HepG2 (cell line): Measurements from ENCODE around the gene SPSB2. TPM values are rescaled to one million over a fixed set of nuclear protein-coding genes. Genes with fewer than 3 reads are reported as not detected.

Source experiments
- AGO2 ChIP-seq: fragments of 200-400 bp; formaldehyde crosslinking; optimal IDR thresholded peaks from 2 replicates; pipeline ENCODE3; 2017; ENCODE audit warnings: mild to moderate bottlenecking, low read depth, low read length, moderate library complexity
- ARNT2 ChIP-seq: sonication (generic); formaldehyde crosslinking; IDR thresholded peaks from 2 replicates; pipeline ENCODE4 v1.8.0; 2022; ENCODE audit warnings: mild to moderate bottlenecking, low read depth, missing genetic modification reagents, moderate library complexity
- BRCA1 ChIP-seq: sonication (generic); formaldehyde crosslinking; IDR thresholded peaks from 2 replicates; pipeline ENCODE4 v1.4.0; 2020; ENCODE audit warnings: missing genetic modification reagents
- CHCHD3 ChIP-seq: sonication (generic); formaldehyde crosslinking; IDR thresholded peaks from 2 replicates; pipeline ENCODE4 v1.8.0; 2022; ENCODE audit warnings: mild to moderate bottlenecking, missing genetic modification reagents, moderate library complexity
- EED ChIP-seq: sonication (generic); formaldehyde crosslinking; IDR thresholded peaks from 2 replicates; pipeline ENCODE4 v1.5.0; 2020; ENCODE audit warnings: mild to moderate bottlenecking, missing genetic modification reagents
- HMG20B ChIP-seq: conservative IDR thresholded peaks from 2 replicates; pipeline ENCODE4 v1.6.1; 2016; ENCODE audit warnings: missing genetic modification reagents, missing compliant biosample characterization
- HNRNPH1 ChIP-seq: fragments of 200-400 bp; formaldehyde crosslinking; optimal IDR thresholded peaks from 2 replicates; pipeline ENCODE3; 2017; ENCODE audit warnings: mild to moderate bottlenecking, low read depth, low read length
- JUNB ChIP-seq: sonication (generic); formaldehyde crosslinking; IDR thresholded peaks from 2 replicates; pipeline ENCODE4 v1.8.0; 2022; ENCODE audit warnings: missing genetic modification reagents, mild to moderate bottlenecking, borderline replicate concordance
- MED8 ChIP-seq: sonication (generic); formaldehyde crosslinking; IDR thresholded peaks from 2 replicates; pipeline ENCODE4 v1.8.1; 2023; ENCODE audit warnings: mild to moderate bottlenecking, missing genetic modification reagents; ENCODE audit not compliant: insufficient replicate concordance
- MZF1 ChIP-seq: sonication (generic); formaldehyde crosslinking; IDR thresholded peaks from 2 replicates; pipeline ENCODE4 v1.8.1; 2023; ENCODE audit warnings: mild to moderate bottlenecking, missing genetic modification reagents, borderline replicate concordance
- NPAS2 ChIP-seq: sonication (generic); formaldehyde crosslinking; IDR thresholded peaks from 2 replicates; pipeline ENCODE4 v1.8.0; 2022; ENCODE audit warnings: mild to moderate bottlenecking, missing genetic modification reagents, borderline replicate concordance
- NR2F2 ChIP-seq: IDR thresholded peaks from 2 replicates; pipeline ENCODE4 v1.6.1; 2012; ENCODE audit warnings: low read depth, inconsistent platforms, borderline replicate concordance
- RBFOX2 ChIP-seq: fragments of 200-400 bp; formaldehyde crosslinking; IDR thresholded peaks from 2 replicates; pipeline ENCODE4 v1.6.1; 2017; ENCODE audit warnings: low read depth, mild to moderate bottlenecking, low read length
- RBM22 ChIP-seq: fragments of 200-400 bp; formaldehyde crosslinking; optimal IDR thresholded peaks from 2 replicates; pipeline ENCODE3; 2017; ENCODE audit warnings: mild to moderate bottlenecking, low read length, moderate library complexity
- RBM39 ChIP-seq: fragments of 200-400 bp; formaldehyde crosslinking; IDR thresholded peaks from one replicate; pipeline ENCODE4 v1.6.1; 2018; ENCODE audit warnings: antibody characterized with exemption, mild to moderate bottlenecking, low read depth, low read length; ENCODE audit not compliant: poor library complexity, severe bottlenecking
- SKI ChIP-seq: fragments of 450-650 bp; IDR thresholded peaks from one replicate; pipeline ENCODE4 v1.6.1; 2018; ENCODE audit warnings: mild to moderate bottlenecking; ENCODE audit not compliant: partially characterized antibody
- SP2 ChIP-seq: sonication (generic); formaldehyde crosslinking; IDR thresholded peaks from 2 replicates; pipeline ENCODE4 v1.5.1; 2020; ENCODE audit warnings: mild to moderate bottlenecking, missing genetic modification reagents
- SPEN ChIP-seq: sonication (generic); formaldehyde crosslinking; IDR thresholded peaks from 2 replicates; pipeline ENCODE4 v1.5.1; 2020; ENCODE audit warnings: low read depth, mild to moderate bottlenecking, missing genetic modification reagents
- ZBTB7B ChIP-seq: sonication (generic); formaldehyde crosslinking; IDR thresholded peaks from 2 replicates; pipeline ENCODE4 v1.4.0; 2020; ENCODE audit warnings: missing genetic modification reagents
- ZC3H13 ChIP-seq: sonication (generic); formaldehyde crosslinking; IDR thresholded peaks from 2 replicates; pipeline ENCODE4 v1.8.1; 2023; ENCODE audit warnings: mild to moderate bottlenecking, missing genetic modification reagents, moderate library complexity
- ZFP36 ChIP-seq: fragments of 150-350 bp; IDR thresholded peaks from 2 replicates; pipeline ENCODE4 v1.6.1; 2018; ENCODE audit warnings: borderline replicate concordance, low read length, low read depth; ENCODE audit not compliant: partially characterized antibody
- ZFP36L1 ChIP-seq: sonication (generic); formaldehyde crosslinking; IDR thresholded peaks from 2 replicates; pipeline ENCODE4 v1.8.0; 2022; ENCODE audit warnings: mild to moderate bottlenecking, missing genetic modification reagents, moderate library complexity
- ZNF256 ChIP-seq: sonication (generic); formaldehyde crosslinking; conservative IDR thresholded peaks from 2 replicates; pipeline ENCODE4 v1.4.0; 2020; ENCODE audit warnings: missing genetic modification reagents
- ZNF263 ChIP-seq: sonication (generic); formaldehyde crosslinking; IDR thresholded peaks from 2 replicates; pipeline ENCODE4 v1.4.0; 2020; ENCODE audit warnings: missing genetic modification reagents
- ZNF329 ChIP-seq: sonication (generic); formaldehyde crosslinking; IDR thresholded peaks from 2 replicates; pipeline ENCODE4 v1.9.0; 2021; ENCODE audit warnings: low read depth, mild to moderate bottlenecking, missing genetic modification reagents
- ZNF431 ChIP-seq: sonication (generic); formaldehyde crosslinking; IDR thresholded peaks from 2 replicates; pipeline ENCODE4 v1.9.0; 2022; ENCODE audit warnings: missing genetic modification reagents, low read depth, mild to moderate bottlenecking, borderline replicate concordance
- ZNF564 ChIP-seq: sonication (generic); formaldehyde crosslinking; IDR thresholded peaks from 2 replicates; pipeline ENCODE4 v1.8.1; 2023; ENCODE audit warnings: mild to moderate bottlenecking, missing genetic modification reagents
- ZNF674 ChIP-seq: sonication (generic); formaldehyde crosslinking; IDR thresholded peaks from 2 replicates; pipeline ENCODE4 v1.5.0; 2020; ENCODE audit warnings: low read depth, mild to moderate bottlenecking, missing genetic modification reagents
- polyA plus RNA-seq, 8 experiments: library from polyadenylated mRNA; depleted of rRNA in 3 of 8; stranded (reverse) in 7 of 8; unstranded in 1 of 8; fragments of >200 nt; fragmentation: Illumina TruSeq in 4 of 8; extraction: Trizol in 4 of 8; gene quantifications; 2 replicates each; pipeline versions ENCODE4 v1.2.1 to v1.2.3, GENCODE V29; 2011 to 2016; ENCODE audit warnings: low read depth in 4 of 8, missing spikeins in 1 of 8, mixed read lengths in 1 of 8; ENCODE audit not compliant: insufficient read depth in 1 of 8
- total RNA-seq, 5 experiments: library from RNA; depleted of rRNA; stranded (reverse); fragments of >200 nt; fragmentation: Illumina TruSeq; extraction: Trizol; gene quantifications; 2 replicates each; pipeline ENCODE4 v1.2.3, GENCODE V29; 2016; ENCODE audit warnings: low read depth in 1 of 5
- TF ChIP-seq, protein P1 (sequence below): sonication (generic); formaldehyde crosslinking; IDR thresholded peaks from 2 replicates; pipeline ENCODE4 v1.4.0; 2020; ENCODE audit warnings: missing genetic modification reagents

SPSB2 gene
- total and polyA plus RNA-seq, 2 of the 13 experiments (the other 11 are each of a cell fraction or from before 2014, with no cell fraction given): 2.0 to 6.2 TPM

- TF ChIP-seq, protein P1, sequence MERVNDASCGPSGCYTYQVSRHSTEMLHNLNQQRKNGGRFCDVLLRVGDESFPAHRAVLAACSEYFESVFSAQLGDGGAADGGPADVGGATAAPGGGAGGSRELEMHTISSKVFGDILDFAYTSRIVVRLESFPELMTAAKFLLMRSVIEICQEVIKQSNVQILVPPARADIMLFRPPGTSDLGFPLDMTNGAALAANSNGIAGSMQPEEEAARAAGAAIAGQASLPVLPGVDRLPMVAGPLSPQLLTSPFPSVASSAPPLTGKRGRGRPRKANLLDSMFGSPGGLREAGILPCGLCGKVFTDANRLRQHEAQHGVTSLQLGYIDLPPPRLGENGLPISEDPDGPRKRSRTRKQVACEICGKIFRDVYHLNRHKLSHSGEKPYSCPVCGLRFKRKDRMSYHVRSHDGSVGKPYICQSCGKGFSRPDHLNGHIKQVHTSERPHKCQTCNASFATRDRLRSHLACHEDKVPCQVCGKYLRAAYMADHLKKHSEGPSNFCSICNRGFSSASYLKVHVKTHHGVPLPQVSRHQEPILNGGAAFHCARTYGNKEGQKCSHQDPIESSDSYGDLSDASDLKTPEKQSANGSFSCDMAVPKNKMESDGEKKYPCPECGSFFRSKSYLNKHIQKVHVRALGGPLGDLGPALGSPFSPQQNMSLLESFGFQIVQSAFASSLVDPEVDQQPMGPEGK (CRISPR knock-in tag): peak; percentile 34; the same call in 1 of the 2 replicates
- TF ChIP-seq SPEN (no peak), NPAS2 (no peak), JUNB (no peak), ZNF431 (CRISPR knock-in tag) (peak; percentile 49; the same call in 1 of the 2 replicates), ZFP36 (no peak), CHCHD3 (CRISPR knock-in tag) (no peak), AGO2 (peak; percentile 98), ZNF329 (CRISPR knock-in tag) (no peak), ZC3H13 (CRISPR knock-in tag) (peak; percentile 35; the same call in 1 of the 2 replicates), ZNF256 (no peak), SKI (no peak), MED8 (no peak), HMG20B (no peak), HNRNPH1 (no peak), RBM39 (peak; percentile 68), ZNF263 (peak; percentile 58; the same call in 1 of the 2 replicates), MZF1 (no peak), ZFP36L1 (CRISPR knock-in tag) (no peak), SP2 (CRISPR knock-in tag) (no peak), ARNT2 (CRISPR knock-in tag) (0 out of 2 replicates have a peak, but pooled peaks have one; percentile 18), ZNF674 (no peak), RBM22 (peak; percentile 30), RBFOX2 (peak; percentile 75), EED (CRISPR knock-in tag) (no peak), BRCA1 (CRISPR knock-in tag) (no peak), ZNF564 (CRISPR knock-in tag) (peak; percentile 47; the same call in 1 of the 2 replicates), NR2F2 (peak; percentile 15; the same call in 1 of the 2 replicates), ZBTB7B (no peak)
Measured at GRCh38 chr12:6871052-6871957, 1.8 kb downstream of the SPSB2 start (continued).
